Erythroblast (primary cell): Measurements from ENCODE around the gene TOMM7.

Source experiments
- GATA1 ChIP-seq: IDR thresholded peaks from 2 replicates; pipeline ENCODE4 v1.6.1; 2011; ENCODE audit warnings: low read depth, mild to moderate bottlenecking, control low read depth, low read length, moderate library complexity
- POLR2A ChIP-seq: IDR thresholded peaks from 2 replicates; pipeline ENCODE4 v1.6.1; 2011; ENCODE audit warnings: mild to moderate bottlenecking, low read length

GRCh38 chr7:22821702-22822485 lies 755 bp downstream of the TOMM7 start:
- TF ChIP-seq POLR2A: no peak
- TF ChIP-seq GATA1: no peak
